CD14-positive monocyte (primary cell): Measurements from ENCODE around the gene COMMD10. TPM values are rescaled to one million over a fixed set of nuclear protein-coding genes. Genes with fewer than 3 reads are reported as not detected.

Source experiments
- DNase-seq, 3 donors: peaks; one replicate each; pipeline ENCODE4 v3.0.0-alpha.2; 2011 to 2022
- H2AFZ ChIP-seq: 2 replicates; pipeline ENCODE4 v1.6.0; 2012; ENCODE audit warnings: mild to moderate bottlenecking, low read depth, low read length, inconsistent platforms; ENCODE audit not compliant: insufficient read depth, poor library complexity, severe bottlenecking
- H3K27ac ChIP-seq, 2 donors: 1 replicate in 1 of 2; 2 replicates in 1 of 2; pipeline ENCODE4 v1.5.1; 2012 to 2013; ENCODE audit warnings: low read length in 2 of 2, control low read depth in 1 of 2, inconsistent platforms in 1 of 2, low read depth in 1 of 2, mild to moderate bottlenecking in 1 of 2
- H3K27me3 ChIP-seq, 2 donors: one replicate each; pipeline versions ENCODE4 v1.6.0 to v1.6.1; 2011 to 2013; ENCODE audit warnings: low read length in 2 of 2; ENCODE audit not compliant: control insufficient read depth in 2 of 2, insufficient read depth in 2 of 2
- H3K36me3 ChIP-seq, 2 donors: replicated peaks in 1 of 2; 1 replicate in 1 of 2; 2 replicates in 1 of 2; pipeline versions ENCODE4 v1.5.1 to v1.6.1; 2012 to 2013; ENCODE audit warnings: low read length in 2 of 2, control low read depth in 1 of 2, inconsistent platforms in 1 of 2, mild to moderate bottlenecking in 1 of 2; ENCODE audit not compliant: insufficient read depth in 2 of 2, control insufficient read depth in 1 of 2
- H3K4me1 ChIP-seq, 2 donors: 1 replicate in 1 of 2; 2 replicates in 1 of 2; pipeline versions ENCODE4 v1.5.1 to v1.6.1; 2012 to 2013; ENCODE audit warnings: low read length in 2 of 2, control low read depth in 1 of 2, inconsistent platforms in 1 of 2, mild to moderate bottlenecking in 1 of 2, moderate library complexity in 1 of 2; ENCODE audit not compliant: insufficient read depth in 2 of 2, control insufficient read depth in 1 of 2
- H3K4me2 ChIP-seq: replicated peaks from 2 replicates; pipeline ENCODE3; 2012; ENCODE audit warnings: low read length, moderate library complexity, mild to moderate bottlenecking; ENCODE audit not compliant: poor library complexity, severe bottlenecking; ENCODE audit errors: extremely low read depth
- H3K4me3 ChIP-seq, 3 experiments: fragments of 200-600 bp in 1 of 3; sonication (generic) in 1 of 3; replicated peaks in 1 of 3; 1 replicate in 2 of 3; 2 replicates in 1 of 3; pipeline ENCODE4 v1.5.1; 2011 to 2013; ENCODE audit warnings: low read length in 3 of 3, mild to moderate bottlenecking in 3 of 3, control low read depth in 2 of 3, low read depth in 2 of 3, inconsistent platforms in 1 of 3, moderate library complexity in 1 of 3
- H3K79me2 ChIP-seq: 2 replicates; pipeline ENCODE4 v1.6.0; 2012; ENCODE audit warnings: mild to moderate bottlenecking, control low read depth, inconsistent platforms, low read length, moderate library complexity; ENCODE audit not compliant: insufficient read depth
- H3K9ac ChIP-seq: 2 replicates; pipeline ENCODE4 v1.6.0; 2017; ENCODE audit warnings: low read length, mild to moderate bottlenecking; ENCODE audit not compliant: insufficient read depth, poor library complexity, severe bottlenecking
- H3K9me3 ChIP-seq, 2 donors: replicated peaks in 1 of 2; 1 replicate in 1 of 2; 2 replicates in 1 of 2; pipeline versions ENCODE4 v1.5.1 to v1.6.1; 2012 to 2013; ENCODE audit warnings: low read length in 2 of 2, control low read depth in 1 of 2; ENCODE audit not compliant: control insufficient read depth in 1 of 2, insufficient read depth in 1 of 2
- H4K20me1 ChIP-seq: 2 replicates; pipeline ENCODE4 v1.6.0; 2012; ENCODE audit warnings: mild to moderate bottlenecking, low read length, control low read depth, moderate library complexity; ENCODE audit not compliant: insufficient read depth
- H3K27ac Mint-ChIP-seq, 7 donors: one replicate each; pipeline ENCODE4 v1.8.0; 2020; ENCODE audit warnings: mild to moderate bottlenecking in 7 of 7, mixed read lengths in 7 of 7, moderate library complexity in 6 of 7, inconsistent platforms in 2 of 7
- H3K27me3 Mint-ChIP-seq, 3 donors: one replicate each; pipeline ENCODE4 v1.8.0; 2021 to 2022; ENCODE audit warnings: low read depth in 3 of 3, mild to moderate bottlenecking in 3 of 3, mixed read lengths in 3 of 3, moderate library complexity in 3 of 3, inconsistent platforms in 1 of 3
- H3K36me3 Mint-ChIP-seq, 2 donors: one replicate each; pipeline ENCODE4 v1.8.0; 2020; ENCODE audit warnings: mixed read lengths in 2 of 2, inconsistent platforms in 1 of 2, mild to moderate bottlenecking in 1 of 2
- H3K4me1 Mint-ChIP-seq: one replicate; pipeline ENCODE4 v1.8.0; 2020; ENCODE audit warnings: mild to moderate bottlenecking, mixed read lengths
- H3K4me3 Mint-ChIP-seq, 2 donors: one replicate each; pipeline ENCODE4 v1.8.0; 2020; ENCODE audit warnings: mild to moderate bottlenecking in 2 of 2, mixed read lengths in 2 of 2, moderate library complexity in 1 of 2
- H3K9me3 Mint-ChIP-seq, 7 donors: one replicate each; pipeline ENCODE4 v1.8.0; 2020 to 2022; ENCODE audit warnings: mixed read lengths in 7 of 7, mild to moderate bottlenecking in 6 of 7, moderate library complexity in 6 of 7, inconsistent platforms in 2 of 7
- WGBS: methylation state at CpG from one replicate; pipeline ENCODE4 v1.1.5; 2013; ENCODE audit warnings: missing lambda C conversion rate; ENCODE audit not compliant: insufficient coverage; 5-methylcytosine and 5-hydroxymethylcytosine counted together
- intact Hi-C, 2 donors: fragments of 100-400 bp; cut with micrococcal nuclease; formaldehyde crosslinking; loops; one replicate each; pipeline versions ENCODE4 v1.15.0 to v1.15.1; 2023
- polyA plus RNA-seq, 3 donors: library from polyadenylated mRNA; depleted of rRNA in 1 of 3; unstranded in 2 of 3; stranded (reverse) in 1 of 3; fragments of 300-500 nt in 2 of 3; fragments of >200 nt in 1 of 3; fragmentation: Illumina TruSeq in 2 of 3; gene quantifications; 1 replicate in 2 of 3; 2 replicates in 1 of 3; pipeline ENCODE4 v1.2.3, GENCODE V29; 2012 to 2021
- TF ChIP-seq, protein P1 (sequence below): fragments of 200-600 bp; IDR thresholded peaks from one replicate; pipeline ENCODE4 v1.8.0; 2022; ENCODE audit warnings: antibody characterized with exemption, mild to moderate bottlenecking

Gene COMMD10
- polyA plus RNA-seq, 3 donors: 16.9 to 86.1 (median 61.2) TPM

DNA sequence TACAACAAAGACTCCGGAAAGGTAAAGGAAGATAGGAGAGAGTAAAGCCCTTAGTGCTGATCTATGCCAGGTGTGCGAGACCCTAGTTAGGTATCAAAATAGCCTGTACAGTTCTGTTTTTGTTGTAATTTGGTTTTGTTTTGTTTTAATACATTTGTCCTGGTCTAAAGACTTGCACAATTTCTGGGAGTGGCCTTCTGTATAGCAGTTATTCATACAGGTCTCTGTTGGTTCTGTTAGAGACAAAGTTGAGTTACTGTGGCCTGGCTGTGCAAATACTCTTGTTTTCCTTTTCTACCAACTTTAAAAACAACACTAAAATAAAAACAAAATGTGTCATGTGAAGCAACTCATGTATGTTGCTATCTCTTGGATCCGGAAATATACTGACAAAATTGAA lies 163.6 kb downstream of the COMMD10 start:
- Histone ChIP-seq H3K9ac (no peak overlapping the region), H3K4me3 (no peak overlapping the region), H3K79me2 (no peaks in the 10 kb centered on the region), H3K27ac (no peak overlapping the region), H3K36me3 (no peaks in the 10 kb centered on the region), H4K20me1 (no peaks in the 10 kb centered on the region), H3K27me3 (no peaks in the 10 kb centered on the region), H3K4me1 (no peaks in the 10 kb centered on the region), H3K4me2 (no peak overlapping the region), H3K9me3 (peaks cover 0 to 5% of the 10 kb centered on the region in 2 donors), H2AFZ (no peak overlapping the region)
- 94% methylated on average over 2 of the region's 3 CpGs for WGBS
- Mint-ChIP-seq H3K4me1 (no peaks in the 10 kb centered on the region), H3K9me3 (peaks cover 2 to 18% (median 11%) of the 10 kb centered on the region in 7 donors), H3K36me3 (peaks cover 10 to 14% of the 10 kb centered on the region in 2 donors), H3K27me3 (peaks cover 0 to 2% (median 0%) of the 10 kb centered on the region in 3 donors), H3K27ac (no peak overlapping the region), H3K4me3 (no peak overlapping the region)
- no peak for DNase-seq
- intact Hi-C loops: no loop called here
- TF ChIP-seq, protein P1, sequence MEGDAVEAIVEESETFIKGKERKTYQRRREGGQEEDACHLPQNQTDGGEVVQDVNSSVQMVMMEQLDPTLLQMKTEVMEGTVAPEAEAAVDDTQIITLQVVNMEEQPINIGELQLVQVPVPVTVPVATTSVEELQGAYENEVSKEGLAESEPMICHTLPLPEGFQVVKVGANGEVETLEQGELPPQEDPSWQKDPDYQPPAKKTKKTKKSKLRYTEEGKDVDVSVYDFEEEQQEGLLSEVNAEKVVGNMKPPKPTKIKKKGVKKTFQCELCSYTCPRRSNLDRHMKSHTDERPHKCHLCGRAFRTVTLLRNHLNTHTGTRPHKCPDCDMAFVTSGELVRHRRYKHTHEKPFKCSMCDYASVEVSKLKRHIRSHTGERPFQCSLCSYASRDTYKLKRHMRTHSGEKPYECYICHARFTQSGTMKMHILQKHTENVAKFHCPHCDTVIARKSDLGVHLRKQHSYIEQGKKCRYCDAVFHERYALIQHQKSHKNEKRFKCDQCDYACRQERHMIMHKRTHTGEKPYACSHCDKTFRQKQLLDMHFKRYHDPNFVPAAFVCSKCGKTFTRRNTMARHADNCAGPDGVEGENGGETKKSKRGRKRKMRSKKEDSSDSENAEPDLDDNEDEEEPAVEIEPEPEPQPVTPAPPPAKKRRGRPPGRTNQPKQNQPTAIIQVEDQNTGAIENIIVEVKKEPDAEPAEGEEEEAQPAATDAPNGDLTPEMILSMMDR: no peak

DNA sequence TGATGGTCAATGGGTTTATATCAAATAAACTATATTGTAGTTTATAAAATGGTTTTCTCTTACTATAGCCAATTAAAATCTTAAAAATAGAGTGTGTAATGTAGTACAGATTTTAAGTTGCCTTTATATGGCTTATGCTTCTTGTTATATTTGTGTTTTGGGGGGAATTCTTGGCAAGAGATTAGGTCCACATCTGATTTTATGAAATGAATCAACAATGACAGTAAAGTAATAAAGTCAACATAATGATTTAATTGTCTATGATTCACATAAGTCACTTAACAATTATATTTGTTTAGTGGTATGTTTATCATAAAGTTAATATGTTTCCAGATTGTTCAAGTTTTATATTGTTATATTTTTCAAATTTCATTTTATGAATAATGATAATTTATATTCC lies 164.8 kb downstream of the COMMD10 start:
- TF ChIP-seq, protein P1: no peak
- Histone ChIP-seq H3K27me3 (no peaks in the 10 kb centered on the region), H3K4me1 (no peaks in the 10 kb centered on the region), H3K4me3 (no peak overlapping the region), H3K4me2 (no peak overlapping the region), H3K27ac (no peak overlapping the region), H3K9me3 (peaks cover 0 to 5% of the 10 kb centered on the region in 2 donors), H3K9ac (no peak overlapping the region), H2AFZ (no peak overlapping the region), H3K79me2 (no peaks in the 10 kb centered on the region), H4K20me1 (no peaks in the 10 kb centered on the region), H3K36me3 (no peaks in the 10 kb centered on the region)
- no peak for DNase-seq
- peaks cover 0 to 2% (median 0%) of the 10 kb centered on the region in 3 donors for H3K27me3 Mint-ChIP-seq
- intact Hi-C loops: no loop called here
- H3K27ac Mint-ChIP-seq: no peak overlapping the region
- H3K36me3 Mint-ChIP-seq: peaks cover 8 to 13% of the 10 kb centered on the region in 2 donors
- H3K4me3 Mint-ChIP-seq: no peak overlapping the region
- H3K4me1 Mint-ChIP-seq: no peaks in the 10 kb centered on the region
- H3K9me3 Mint-ChIP-seq: peaks cover 6 to 24% (median 12%) of the 10 kb centered on the region in 7 donors
